HG03571 (cell line): ENCODE data around the gene CDC73.
A peak's percentile ranks its signal among the peaks of the same experiment; 100 is the strongest.
"Not testable (repeated sequence)": the region's sequence is repeated elsewhere in the genome, so short reads cannot be mapped to it uniquely, and the experiment has no call there.

Experiments used
- ATAC-seq: cut with Tn5 transposase; IDR thresholded peaks from one replicate; pipeline ENCODE4 v1.9.1; 2021; ENCODE audit not compliant: unreplicated experiment

CDC73 gene

DNA sequence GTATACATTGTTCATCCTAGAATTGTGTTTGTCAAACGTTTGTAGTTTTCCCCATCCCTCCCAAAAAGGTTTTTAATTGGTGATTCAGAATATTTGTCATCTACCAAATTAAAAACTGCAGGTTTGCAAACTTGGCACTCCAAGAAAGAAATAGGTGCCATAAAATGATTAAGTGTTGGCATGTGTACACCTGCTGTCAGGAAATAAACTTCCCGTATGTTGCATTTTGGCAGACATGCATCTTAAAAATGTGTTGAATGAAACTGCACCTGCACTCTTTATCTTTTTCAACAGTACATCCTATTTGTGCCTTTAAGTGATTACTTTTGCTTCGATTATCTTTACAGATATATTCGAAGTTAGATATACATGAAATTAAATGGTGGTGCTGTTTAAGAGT lies 57.3 kb downstream of the CDC73 start:
- ATAC-seq: no peak

DNA sequence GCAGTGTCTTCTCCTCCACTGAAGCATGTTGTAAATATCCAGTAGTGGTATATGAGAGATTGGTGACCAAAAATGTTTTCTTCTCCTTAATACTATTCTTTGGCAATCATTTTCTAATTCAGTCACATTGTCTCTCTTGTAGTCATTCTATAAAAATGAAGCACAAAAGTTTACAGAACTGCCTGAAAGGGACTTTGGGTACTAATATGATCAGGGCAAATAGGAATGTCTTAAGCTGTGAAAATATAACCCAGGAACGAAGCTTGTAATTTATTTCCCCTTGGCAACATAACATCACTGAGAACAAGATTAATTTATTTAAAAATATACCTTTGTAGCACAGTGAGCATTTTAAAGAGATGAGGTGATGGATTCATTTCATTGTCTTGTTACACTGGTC lies 59.7 kb downstream of the CDC73 start:
- ATAC-seq: no peak

DNA sequence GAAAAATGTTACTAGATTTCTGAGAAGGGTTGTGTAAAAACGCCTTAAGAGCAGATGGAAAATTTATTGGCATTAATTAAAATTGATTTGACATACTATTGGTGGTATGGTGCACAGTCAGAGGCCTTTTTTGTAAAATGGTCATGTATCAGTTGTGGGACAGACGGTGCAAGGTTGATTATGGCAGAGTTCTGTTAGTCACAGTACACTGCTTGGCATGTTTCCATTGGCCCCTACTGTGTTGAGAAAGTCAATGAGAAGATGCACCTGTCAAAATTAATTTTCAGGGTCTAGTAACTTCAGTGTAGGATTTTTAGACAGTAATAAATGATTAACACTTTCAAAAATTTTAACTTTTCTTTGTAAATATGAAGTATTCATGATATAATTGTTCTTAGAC lies 60.2 kb downstream of the CDC73 start:
- no peak for ATAC-seq

DNA sequence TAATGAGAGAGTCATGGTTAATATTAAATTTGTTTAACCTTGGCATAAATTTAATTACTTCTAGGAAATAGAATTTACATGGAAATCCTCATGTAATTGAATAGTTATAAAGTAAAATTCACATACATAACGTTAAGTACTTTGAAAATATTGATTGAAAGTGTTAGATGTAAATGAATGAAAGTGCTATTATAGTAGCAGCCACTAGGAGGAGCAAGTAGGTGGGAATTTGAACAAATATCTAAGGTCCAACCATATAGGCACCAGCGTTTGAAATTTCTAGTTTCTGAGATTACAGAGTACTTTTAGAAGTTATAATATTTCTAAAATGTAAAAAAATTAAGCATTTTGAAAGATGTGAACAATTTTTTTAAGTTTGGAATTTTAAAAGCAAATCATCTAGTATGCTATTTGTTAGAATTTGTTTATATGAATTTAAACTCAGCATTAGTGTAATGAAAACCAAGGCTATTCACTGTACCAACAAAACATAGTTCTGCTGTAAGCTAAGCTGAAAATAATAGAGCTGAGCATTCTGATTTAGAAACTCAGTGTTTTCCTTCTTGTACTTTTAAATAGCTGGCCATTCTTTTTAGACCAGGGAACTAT lies 61.3 kb downstream of the CDC73 start:
- ATAC-seq: peak; percentile 60

DNA sequence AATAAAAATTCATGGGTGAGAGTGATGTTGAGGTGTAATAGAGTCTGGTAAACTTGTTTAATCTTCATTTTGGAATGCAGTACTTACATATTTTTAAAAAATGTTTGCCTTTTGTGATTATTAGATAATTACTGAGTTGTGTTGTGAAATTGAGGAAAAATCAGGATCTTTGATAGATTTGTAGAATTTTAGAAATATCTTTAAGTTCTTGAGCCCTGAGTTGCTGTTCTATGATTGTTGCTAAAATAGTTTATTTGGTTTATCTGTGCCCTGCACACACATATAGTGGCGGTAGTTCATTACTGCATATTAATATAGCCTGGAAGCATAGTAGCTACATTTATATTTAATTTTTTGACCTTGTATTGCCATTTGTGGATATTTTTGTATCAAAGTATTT lies 62.9 kb downstream of the CDC73 start:
- ATAC-seq: no peak

DNA sequence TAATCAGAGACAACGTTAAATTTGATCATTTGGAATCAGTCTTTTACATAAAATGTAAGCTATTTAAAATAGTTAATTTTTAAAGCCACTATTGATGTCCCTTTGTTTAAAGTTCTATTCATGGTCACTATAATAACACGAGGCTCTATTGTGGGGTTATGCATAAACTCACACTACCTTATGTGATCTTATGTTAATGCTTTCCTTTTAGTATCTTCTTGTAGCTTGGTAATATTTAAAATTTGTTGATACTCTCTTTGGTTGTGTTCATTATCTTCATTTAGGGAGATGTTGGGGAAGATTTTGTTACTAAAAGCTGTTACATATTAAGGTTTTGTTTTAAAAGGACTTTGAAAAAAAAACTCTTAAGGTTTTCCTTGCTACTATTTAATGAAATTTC lies 63.4 kb downstream of the CDC73 start:
- ATAC-seq: no peak

DNA sequence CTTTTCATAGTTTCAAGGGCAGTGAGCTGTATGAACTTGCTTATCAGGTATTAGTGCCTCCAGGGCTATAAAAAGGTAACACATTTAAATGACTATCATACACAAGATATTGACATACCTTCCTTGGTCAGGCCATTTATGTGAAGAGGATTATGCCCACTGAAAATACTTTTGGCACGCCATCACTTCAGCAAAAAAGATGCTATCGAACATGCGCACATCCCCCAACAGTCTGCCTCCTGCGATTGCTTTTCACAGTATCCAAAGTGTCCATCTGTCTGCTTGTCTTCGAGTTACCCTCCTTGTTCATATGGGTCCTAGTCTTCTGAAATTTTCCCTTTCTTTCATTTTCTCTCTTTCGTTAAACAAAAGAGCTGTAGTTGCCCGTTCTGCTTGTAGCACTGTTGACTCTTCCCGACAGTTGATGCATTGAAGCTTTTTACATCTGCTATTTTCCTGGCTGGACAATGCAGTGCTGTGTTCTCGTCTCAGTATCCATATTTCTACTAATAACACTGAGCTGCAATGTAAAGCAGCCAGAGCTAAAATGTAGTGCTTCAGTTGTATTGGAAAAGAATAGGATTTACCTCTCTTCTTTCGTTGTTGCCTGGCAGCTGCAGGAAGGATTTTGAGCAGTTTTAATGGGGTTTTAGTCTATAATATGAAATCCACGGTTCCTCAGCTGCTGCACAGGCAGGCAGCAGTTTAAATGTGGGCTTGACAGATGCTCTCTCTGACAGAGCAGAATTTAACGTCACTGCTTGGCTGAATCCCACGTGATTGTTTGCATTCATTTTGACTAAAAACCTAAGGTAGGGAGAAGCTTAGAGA lies 64.3 kb downstream of the CDC73 start, which contains the start of gene B3GALT2:
Gene B3GALT2 (minus strand): TSS at position 713 of the 831 bp plus-strand sequence. CDS start 5,051 bp downstream, outside the sequence.
- ATAC-seq: no peak

DNA sequence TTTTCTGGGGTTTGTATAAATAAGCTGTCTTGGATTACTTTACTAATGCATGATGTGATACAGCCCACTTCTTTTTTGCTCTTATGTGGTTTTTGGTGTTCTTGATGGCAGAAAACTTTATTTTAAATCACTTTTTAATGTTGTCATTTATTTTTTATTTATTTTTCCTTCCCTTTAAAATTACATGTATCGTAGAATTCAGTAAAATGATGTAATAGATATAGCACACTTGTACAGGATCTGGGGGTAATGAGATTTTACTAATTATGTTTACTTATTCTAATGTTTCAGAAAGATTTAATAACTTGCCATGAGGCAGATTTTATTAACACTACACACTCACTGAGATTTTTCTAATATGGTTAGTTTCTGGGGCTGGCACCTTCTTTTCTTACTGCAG lies 65.3 kb downstream of the CDC73 start:
- ATAC-seq: no peak

DNA sequence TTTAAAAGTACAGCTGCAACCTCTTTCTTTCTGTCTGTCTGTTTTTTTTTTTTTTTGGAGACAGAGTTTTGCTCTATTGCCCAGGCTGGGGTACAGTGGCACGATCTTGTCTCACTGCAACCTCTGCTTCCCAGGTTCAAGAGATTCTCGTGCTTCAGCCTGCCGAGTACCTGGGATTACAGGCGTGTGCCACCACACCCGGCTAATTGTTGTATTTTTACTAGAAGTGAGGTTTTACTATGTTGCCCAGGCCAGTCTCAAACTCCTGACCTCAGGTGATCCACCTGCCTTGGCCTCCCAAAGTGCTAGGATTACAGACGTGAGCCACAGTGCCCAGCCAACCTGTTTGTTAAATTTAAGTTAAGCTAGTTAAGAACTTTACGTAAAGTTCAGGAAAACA lies 67.1 kb downstream of the CDC73 start:
- not testable (repeated sequence) for ATAC-seq

DNA sequence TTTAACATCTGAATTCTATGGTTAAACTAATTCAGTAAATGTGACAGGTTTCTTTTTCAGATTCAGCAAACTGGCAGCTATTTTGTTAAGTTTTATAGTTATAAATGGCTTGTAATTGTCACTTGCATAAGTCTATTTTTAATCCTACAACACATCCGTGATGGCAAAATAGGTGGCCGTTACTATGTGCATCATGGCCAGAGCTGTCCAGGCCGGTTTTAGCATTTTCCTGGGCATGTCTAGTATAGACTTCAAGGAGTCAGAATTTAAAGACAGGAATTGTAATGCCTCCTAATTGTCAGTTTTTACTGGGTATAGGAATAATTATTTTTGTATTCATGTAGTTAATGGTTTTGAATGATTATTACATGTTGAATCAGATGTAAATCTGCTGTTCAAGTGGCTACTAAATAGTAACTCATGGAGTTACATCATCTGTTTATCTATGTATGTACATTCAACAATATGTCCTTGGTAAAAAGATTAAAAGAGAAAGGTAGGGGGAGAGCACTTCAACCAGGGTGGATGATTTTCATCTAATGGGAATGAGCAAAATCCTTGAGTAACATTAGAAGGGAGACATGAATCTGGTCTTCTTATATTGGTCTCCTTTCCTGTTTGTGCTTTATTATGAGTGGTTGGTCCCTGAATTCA lies 67.7 kb downstream of the CDC73 start:
- no peak for ATAC-seq

DNA sequence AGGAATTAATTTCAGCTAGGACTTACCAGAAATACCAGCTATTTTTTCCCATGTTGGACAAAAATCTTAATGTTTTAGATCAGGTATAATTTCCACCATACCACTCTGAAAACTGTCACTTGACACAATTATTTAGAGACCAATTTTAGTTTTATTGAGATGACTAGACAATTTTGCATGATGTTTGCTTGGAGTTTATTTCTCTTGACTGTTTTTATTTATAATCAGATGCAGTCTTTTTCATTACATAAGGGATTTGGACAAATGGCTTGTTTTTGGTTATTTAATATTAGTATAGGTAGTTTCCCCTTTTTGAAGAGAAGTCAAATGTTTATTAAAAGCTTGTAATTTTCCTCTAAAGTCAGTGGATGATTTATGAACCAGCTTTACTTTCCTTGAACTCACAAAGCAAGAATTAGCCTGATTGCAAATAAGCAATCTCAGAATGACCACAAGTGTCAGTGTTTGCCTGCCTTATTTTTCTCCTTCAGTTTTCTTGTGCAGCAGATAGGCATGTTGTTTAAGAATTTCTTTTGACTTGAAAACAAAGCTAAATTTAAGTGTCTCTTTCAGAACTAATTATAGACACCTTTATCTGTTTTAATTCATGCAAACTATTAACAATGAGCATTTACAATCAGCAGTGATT lies 68.4 kb downstream of the CDC73 start:
- ATAC-seq: no peak

DNA sequence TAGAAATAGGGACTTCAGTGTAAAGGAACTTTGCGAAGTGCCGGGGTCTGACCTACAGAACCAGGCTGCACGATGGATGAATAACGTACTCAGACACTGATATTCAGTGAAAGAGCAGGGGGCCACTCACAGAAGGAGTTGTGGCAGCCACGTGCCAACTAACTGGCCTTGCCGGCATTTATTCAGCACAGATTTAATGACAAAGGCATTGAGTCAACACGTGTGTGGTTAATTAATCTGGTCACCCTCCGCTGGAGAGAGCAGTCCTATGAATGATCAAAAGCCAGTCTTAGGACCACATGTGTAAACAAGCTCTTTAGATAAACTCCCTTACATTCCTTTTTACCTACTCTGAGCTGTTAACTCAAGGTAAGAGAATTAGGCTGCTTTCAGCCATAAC lies 70.8 kb downstream of the CDC73 start:
- ATAC-seq: no peak

DNA sequence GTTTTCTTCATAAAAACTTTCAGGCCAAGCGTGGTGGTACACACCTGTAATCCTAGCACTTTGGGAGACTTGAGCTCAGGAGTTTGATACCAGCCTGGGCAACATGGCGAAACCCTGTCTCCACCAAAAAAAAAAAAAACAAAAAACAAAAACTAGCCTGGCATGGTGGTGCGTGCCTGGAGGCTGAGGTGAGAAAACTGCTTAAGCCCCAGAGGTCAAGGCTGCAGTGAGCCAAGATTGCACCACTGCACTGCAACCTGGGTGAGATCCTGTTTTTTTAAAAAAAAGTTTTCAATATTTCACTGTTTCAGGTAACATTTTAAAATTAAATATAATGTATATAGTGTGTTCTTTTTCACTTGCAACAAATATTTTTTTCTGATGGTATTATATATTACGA lies 78.1 kb downstream of the CDC73 start:
- no peak for ATAC-seq

DNA sequence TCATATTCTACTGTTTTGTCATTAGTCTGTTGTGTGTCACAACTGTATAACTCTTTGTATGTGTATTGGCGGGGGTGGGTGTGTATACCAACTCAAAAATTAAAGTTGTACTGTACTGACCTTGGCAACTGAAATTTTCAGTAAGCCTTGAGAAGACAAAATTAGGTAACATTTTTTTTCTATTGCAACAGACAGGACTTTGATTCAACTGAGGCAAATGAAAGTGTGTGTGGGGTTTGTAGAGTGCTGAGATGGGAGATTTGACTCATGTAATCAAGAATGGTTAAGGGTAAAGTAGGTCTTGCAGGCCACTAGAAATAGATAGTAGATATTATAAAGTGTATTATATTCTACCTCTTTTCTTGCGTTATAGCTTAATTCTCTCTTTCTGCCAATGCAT lies 79.2 kb downstream of the CDC73 start:
- ATAC-seq: no peak

DNA sequence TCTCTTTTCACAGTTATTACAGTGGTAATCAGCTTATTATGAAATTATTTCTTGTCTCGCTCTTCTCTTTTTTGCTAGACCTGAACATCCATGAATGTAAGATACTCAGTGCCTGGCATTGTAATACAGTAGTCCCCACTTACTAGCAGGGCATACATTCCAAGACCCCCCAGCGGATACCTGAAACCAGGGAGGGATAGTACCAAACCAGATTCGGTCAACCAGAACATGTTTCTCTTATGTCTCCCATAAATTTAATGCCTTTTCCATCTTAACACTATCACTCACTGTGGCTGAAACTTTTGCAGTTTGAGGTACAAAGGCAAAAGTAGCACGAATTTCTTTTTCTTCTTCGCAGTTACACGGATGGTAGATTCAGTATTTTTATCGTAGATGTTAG lies 89.2 kb downstream of the CDC73 start:
- ATAC-seq: no peak

DNA sequence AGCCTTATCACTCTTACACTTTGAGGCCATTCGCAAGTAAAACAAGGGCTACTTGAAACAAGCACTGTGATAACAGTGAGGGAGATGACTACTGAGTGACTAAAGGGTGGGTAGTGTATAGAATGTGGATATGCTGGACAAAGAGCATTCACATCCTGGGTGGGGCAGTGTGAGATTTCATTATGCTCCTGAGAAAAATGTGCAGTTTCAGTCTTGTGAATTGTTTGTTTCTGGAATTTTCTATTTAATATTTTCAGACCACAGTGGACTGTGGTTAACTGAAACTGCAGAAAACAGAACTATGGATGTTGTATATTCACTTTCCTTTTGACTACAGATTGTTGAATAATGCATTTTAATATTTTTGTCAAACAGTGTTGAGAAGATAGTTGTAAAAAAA lies 89.7 kb downstream of the CDC73 start:
- peak; percentile 71 for ATAC-seq

DNA sequence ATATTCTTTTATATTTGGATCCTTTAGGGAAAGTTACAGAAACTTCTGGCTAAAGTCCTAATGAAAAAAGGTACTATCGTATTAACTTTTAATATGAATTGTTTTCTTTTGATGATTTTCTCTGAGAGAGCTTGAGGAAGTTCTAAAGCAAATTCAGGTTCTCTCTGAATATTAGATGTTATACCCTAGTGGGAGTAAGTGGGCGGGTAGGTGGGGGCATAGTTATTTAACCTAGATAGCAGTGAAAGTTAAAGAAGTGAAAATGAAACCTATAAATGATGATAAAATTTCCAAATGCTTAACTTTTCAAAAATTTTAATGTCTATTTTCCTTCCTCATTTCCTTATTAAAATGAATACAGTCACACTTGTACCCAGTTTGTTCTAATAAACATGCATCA lies 90.8 kb downstream of the CDC73 start:
- no peak for ATAC-seq

DNA sequence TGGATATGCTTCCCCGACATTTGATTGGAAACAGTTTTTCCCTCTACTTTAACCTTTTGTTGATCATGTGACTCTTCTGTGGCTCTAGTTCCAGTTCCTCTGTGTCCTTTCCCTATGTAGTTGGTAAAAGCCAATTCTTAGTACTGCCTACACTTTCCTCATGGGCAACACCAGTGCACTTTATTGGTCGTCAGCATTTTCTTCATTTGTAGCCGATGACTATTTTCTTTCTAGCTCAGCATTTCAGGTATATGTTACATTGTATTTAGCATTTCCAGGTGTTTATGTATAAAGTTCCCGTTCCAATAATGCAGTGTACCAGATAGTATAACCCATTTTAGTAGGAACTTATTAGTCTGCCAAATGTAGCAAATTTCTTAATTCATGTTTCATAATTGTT lies 92.2 kb downstream of the CDC73 start:
- ATAC-seq: no peak

DNA sequence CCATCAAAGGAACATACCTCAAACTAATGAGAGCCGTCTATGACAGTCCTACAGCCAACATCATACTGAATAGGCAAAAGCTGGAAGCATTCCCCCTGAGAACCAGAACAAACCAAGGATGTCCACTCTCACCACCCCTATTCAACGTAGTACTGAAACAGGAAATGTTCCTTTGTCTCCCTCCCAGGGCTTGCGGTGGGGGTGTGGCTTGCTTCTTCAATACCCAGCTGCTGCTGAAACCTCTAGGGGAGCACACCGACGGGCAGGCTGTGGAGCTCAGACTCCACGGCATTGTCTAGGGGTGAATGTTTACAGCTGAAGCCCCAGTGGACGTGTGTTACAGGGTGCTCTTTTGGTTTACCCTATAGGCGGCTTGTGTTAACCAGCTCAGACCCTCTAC lies 95.1 kb downstream of the CDC73 start:
- peak; percentile 68 for ATAC-seq

DNA sequence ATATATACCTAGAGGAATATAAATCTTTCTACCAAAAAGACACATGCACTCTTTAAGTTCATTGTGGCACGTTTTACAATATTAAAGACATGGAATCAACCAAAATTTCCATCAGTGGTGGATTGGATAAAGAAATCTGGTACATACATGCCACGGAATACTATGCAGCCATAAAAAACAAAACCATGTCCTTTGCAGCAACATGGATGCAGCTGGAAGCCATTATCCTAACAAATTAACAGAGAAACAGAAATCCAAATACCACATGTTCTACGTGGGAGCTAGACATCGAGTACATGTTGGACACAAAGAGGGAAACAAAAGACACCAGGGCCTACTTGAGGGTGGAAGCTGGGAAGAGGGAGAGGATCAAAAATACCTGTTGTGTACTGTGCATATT lies 97.6 kb downstream of the CDC73 start:
- no peak for ATAC-seq

DNA sequence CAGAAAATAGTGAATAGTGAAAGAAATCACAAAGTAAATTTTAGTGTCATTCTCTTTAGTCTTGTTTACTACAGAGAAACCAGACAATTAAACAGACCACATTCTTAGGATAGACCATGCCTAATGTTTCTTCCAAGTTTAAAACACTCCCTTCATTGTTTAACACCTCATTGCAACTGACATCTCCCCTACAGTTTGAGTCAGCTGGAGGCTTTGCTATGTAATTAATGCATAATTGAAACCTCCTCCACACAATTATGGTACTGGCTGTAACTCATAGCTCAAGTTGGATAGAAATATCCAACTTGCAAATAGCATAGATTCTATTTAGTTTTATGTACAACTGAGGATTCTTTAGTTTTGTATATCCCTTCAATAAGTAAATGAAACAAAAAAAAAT lies 99.8 kb downstream of the CDC73 start:
- ATAC-seq: no peak
